Measurements from ENCODE around the gene WDR59. TPM values are rescaled to one million over a fixed set of nuclear protein-coding genes. Genes with fewer than 3 reads are reported as not detected.

Gene WDR59
- total RNA-seq, 6 experiments from 2014 or later = 23.2 to 69.5 (median 48.3) TPM

DNA sequence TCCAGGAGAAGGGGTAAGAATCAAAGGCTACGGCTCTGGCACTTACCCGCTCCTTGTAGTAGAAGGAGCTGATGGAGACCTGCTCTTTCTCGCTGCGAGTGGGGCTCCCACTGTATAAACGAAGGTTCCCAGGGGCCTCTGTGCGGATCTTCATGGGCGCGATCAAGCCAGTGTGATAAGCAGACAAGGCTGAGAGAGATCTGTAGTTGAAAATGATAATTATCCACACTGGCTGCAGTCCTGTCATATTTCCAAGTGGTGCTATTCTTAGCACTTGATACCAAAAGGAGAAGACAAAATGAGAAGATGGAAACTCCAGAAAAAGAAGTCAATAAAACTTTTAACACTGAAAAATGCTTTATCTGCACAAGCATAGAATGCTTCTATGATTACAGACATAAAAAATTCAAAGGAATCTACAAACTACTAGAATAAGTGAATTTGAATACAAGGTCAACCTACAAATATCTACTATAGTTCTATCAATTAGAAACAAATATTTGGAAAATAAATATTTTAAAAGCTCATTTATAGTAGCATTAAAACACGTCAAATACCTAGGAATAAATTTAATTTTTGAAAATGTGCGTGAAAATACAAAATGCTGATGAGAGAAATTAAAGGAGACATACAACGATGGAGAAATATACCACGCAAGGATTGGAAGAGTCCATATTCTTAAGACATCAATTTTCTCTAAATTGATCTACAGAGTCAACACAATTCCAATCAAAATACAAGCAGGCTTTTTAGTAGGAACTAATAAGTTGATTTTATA lies 80.8 kb downstream of the WDR59 start:
- no peak for TF ChIP-seq POLR2A (IDR thresholded peaks at IDR 0.05)
- TF ChIP-seq, protein P1, sequence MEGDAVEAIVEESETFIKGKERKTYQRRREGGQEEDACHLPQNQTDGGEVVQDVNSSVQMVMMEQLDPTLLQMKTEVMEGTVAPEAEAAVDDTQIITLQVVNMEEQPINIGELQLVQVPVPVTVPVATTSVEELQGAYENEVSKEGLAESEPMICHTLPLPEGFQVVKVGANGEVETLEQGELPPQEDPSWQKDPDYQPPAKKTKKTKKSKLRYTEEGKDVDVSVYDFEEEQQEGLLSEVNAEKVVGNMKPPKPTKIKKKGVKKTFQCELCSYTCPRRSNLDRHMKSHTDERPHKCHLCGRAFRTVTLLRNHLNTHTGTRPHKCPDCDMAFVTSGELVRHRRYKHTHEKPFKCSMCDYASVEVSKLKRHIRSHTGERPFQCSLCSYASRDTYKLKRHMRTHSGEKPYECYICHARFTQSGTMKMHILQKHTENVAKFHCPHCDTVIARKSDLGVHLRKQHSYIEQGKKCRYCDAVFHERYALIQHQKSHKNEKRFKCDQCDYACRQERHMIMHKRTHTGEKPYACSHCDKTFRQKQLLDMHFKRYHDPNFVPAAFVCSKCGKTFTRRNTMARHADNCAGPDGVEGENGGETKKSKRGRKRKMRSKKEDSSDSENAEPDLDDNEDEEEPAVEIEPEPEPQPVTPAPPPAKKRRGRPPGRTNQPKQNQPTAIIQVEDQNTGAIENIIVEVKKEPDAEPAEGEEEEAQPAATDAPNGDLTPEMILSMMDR (IDR thresholded peaks at IDR 0.05) = no peak
- no peak for ATAC-seq

DNA sequence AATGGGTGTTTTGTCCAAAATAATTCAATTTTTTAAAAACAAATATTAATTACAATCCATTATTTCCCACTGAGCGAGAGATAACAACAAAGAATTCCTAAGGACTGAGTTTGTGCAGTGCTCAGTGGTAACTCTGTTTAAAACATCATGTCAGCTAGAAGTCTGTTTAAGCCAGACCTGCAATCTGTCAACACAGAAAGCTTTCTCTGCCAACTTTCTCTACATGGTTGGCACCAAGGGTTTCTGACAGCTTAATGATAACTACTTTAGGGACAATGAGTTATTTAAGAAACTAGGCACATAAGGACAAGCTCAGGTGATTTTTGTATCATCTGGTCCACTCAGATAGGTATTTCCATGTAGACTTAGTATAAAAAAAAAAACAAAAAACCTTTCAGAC lies 81.8 kb downstream of the WDR59 start:
- Histone ChIP-seq H3K4me3 (no peak overlapping the region), H3K36me3 (peaks cover 0 to 21% (median 6%) of the 10 kb centered on the region in 4 donors), H3K4me1 (no peaks in the 10 kb centered on the region), H3K27ac (no peak overlapping the region), H3K27me3 (no peaks in the 10 kb centered on the region), H3K9me3 (no peaks in the 10 kb centered on the region)
- 31% methylated on average over 1 of the region's 1 CpG for WGBS (ENCODE audit: insufficient coverage, low coverage, low lambda C conversion rate, missing lambda C conversion rate)
- intact Hi-C loops (cut with DNase I) = no loop called here
- ATAC-seq (peak; percentile 36 to 88 (median 50)), DNase-seq (no peak)
- TF ChIP-seq POLR2A (IDR thresholded peaks at IDR 0.05) = no peak
- TF ChIP-seq, protein P1 (IDR thresholded peaks at IDR 0.05) = no peak

More for the DNA sequence above, 80.8 kb downstream of the WDR59 start:
- no peaks in the 10 kb centered on the region for H3K4me1 ChIP-seq
- DNase-seq = no peak
- H3K27ac ChIP-seq = no peak overlapping the region
- H3K36me3 ChIP-seq = peaks cover 0 to 24% (median 10%) of the 10 kb centered on the region in 4 donors
- intact Hi-C loops (cut with DNase I) = no loop called here
- no peaks in the 10 kb centered on the region for H3K9me3 ChIP-seq
- H3K4me3 ChIP-seq = no peak overlapping the region
- no peaks in the 10 kb centered on the region for H3K27me3 ChIP-seq
- WGBS (ENCODE audit: insufficient coverage, low coverage, low lambda C conversion rate, missing lambda C conversion rate) = 97% methylated on average over 9 of the region's 12 CpGs

DNA sequence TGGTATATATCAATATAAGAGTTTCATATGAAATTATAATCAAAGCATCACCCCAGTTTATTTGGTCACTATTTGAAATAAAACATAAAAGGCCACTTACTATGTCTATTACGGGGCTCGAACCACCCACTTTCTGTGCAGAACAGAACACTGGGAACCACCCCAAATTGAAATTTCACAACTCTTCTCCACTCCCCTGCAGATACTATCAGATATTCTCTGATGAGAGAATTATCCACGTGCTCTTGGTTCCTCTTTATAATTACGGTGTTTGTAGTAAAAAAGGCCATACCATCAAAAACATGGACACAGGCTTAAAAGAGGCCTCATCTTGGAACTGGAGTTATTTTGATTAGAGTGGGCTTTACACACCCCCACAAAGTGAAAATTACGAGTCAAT lies 82.8 kb downstream of the WDR59 start:
- TF ChIP-seq POLR2A (IDR thresholded peaks at IDR 0.05) = no peak
- TF ChIP-seq, protein P1 (IDR thresholded peaks at IDR 0.05) = no peak
- no peak for DNase-seq

DNA sequence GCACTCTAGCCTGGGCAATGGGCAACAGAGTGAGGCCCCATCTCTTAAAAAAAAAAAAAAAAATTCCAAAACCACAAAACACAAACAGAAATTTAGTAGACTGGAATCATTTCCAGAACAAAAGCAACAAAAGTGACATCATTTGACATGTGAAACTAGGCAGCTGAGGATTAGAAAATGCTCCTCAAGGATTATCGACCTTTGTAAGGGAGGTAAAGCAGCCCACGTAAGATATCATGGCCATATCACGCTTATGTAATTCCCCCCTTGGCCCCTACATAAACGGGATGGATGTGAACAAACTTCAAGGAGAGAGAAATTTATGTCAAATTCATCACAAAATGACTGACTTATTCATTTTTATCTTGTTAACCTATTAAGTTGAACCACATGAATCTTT lies 83.3 kb downstream of the WDR59 start:
- H3K4me1 ChIP-seq = no peaks in the 10 kb centered on the region
- H3K36me3 ChIP-seq = peaks cover 0 to 12% (median 0%) of the 10 kb centered on the region in 4 donors
- DNase-seq = no peak
- TF ChIP-seq, protein P1 (IDR thresholded peaks at IDR 0.05) = no peak
- no peak for TF ChIP-seq POLR2A (IDR thresholded peaks at IDR 0.05)
- intact Hi-C loops (cut with DNase I) = no loop called here
- no peak overlapping the region for H3K27ac ChIP-seq
- H3K9me3 ChIP-seq = no peaks in the 10 kb centered on the region
- WGBS (ENCODE audit: insufficient coverage, low coverage, low lambda C conversion rate, missing lambda C conversion rate) = 94% methylated on average over 4 of the region's 4 CpGs
- H3K27me3 ChIP-seq = no peaks in the 10 kb centered on the region
- no peak overlapping the region for H3K4me3 ChIP-seq
- ATAC-seq = no peak

More for the DNA sequence above, 82.8 kb downstream of the WDR59 start:
- Histone ChIP-seq H3K9me3 (no peaks in the 10 kb centered on the region), H3K27me3 (no peaks in the 10 kb centered on the region), H3K4me1 (no peaks in the 10 kb centered on the region), H3K36me3 (peaks cover 0 to 12% (median 1%) of the 10 kb centered on the region in 4 donors), H3K4me3 (no peak overlapping the region), H3K27ac (no peak overlapping the region)
- ATAC-seq = no peak
- 83% methylated on average over 5 of the region's 5 CpGs for WGBS (ENCODE audit: insufficient coverage, low coverage, low lambda C conversion rate, missing lambda C conversion rate)
- intact Hi-C loops (cut with DNase I) = no loop called here

Data from right lobe of liver (tissue), 6 donors.